OCI-LY3 (cell line): Measurements from ENCODE around the gene KLK7.

Source experiments
- CTCF ChIP-seq: fragments of 200-600, 300-600 bp; sonication (generic); IDR thresholded peaks from 2 replicates; pipeline ENCODE4 v1.5.1; 2014; ENCODE audit warnings: antibody characterized with exemption, low read length, low read depth
- EZH2phosphoT487 ChIP-seq: fragments of 200-600 bp; shearing (Covaris generic); IDR thresholded peaks from 2 replicates; pipeline ENCODE4 v1.6.1; 2018; ENCODE audit warnings: antibody characterized with exemption, mixed run types, low read depth

GRCh38 chr19:51009061-51009891 is 25.6 kb upstream of the KLK7 start:
- TF ChIP-seq CTCF (no peak), EZH2phosphoT487 (no peak)
